ENCODE measurements around the gene SLC38A3.

DNA sequence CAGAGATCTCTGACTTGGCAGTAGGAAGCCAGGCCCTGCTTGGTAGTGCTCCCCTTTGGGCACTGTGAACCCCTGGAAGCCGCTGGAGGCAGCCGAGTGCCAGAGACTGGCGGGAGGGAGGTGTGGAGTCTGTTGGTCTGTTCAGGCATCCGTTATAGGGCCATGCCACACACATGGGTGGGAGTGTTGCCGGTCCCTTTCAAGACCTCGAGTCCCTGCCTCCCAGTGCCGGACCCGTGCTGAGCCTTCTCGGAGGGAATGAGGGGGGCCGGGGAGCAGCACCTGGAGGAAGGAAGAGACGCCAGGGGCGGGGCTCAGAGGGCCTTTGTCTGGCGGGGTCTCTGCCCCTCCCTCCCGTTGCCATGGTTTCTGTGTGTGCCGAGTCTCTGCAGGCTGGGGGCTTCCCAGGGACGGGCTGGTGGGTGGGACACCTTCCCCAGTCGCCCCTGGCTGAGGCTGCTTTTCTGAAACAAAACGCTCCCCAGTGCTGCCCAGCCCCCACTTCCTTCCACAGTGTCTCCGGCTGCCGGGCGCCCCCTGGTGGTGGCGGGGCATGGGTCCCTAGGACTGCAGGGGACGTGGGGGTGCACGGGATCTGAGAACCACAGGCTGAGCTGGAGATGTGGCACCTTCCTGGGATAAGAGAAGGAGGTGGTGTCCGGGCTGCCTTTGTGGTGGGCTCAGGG lies 40.9 kb downstream of the SLC38A3 start:
- TF ChIP-seq, protein P1, sequence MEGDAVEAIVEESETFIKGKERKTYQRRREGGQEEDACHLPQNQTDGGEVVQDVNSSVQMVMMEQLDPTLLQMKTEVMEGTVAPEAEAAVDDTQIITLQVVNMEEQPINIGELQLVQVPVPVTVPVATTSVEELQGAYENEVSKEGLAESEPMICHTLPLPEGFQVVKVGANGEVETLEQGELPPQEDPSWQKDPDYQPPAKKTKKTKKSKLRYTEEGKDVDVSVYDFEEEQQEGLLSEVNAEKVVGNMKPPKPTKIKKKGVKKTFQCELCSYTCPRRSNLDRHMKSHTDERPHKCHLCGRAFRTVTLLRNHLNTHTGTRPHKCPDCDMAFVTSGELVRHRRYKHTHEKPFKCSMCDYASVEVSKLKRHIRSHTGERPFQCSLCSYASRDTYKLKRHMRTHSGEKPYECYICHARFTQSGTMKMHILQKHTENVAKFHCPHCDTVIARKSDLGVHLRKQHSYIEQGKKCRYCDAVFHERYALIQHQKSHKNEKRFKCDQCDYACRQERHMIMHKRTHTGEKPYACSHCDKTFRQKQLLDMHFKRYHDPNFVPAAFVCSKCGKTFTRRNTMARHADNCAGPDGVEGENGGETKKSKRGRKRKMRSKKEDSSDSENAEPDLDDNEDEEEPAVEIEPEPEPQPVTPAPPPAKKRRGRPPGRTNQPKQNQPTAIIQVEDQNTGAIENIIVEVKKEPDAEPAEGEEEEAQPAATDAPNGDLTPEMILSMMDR (IDR thresholded peaks at IDR 0.05; ENCODE audit: insufficient read depth, low read length) = peak; percentile 71
- TF ChIP-seq, protein P2, sequence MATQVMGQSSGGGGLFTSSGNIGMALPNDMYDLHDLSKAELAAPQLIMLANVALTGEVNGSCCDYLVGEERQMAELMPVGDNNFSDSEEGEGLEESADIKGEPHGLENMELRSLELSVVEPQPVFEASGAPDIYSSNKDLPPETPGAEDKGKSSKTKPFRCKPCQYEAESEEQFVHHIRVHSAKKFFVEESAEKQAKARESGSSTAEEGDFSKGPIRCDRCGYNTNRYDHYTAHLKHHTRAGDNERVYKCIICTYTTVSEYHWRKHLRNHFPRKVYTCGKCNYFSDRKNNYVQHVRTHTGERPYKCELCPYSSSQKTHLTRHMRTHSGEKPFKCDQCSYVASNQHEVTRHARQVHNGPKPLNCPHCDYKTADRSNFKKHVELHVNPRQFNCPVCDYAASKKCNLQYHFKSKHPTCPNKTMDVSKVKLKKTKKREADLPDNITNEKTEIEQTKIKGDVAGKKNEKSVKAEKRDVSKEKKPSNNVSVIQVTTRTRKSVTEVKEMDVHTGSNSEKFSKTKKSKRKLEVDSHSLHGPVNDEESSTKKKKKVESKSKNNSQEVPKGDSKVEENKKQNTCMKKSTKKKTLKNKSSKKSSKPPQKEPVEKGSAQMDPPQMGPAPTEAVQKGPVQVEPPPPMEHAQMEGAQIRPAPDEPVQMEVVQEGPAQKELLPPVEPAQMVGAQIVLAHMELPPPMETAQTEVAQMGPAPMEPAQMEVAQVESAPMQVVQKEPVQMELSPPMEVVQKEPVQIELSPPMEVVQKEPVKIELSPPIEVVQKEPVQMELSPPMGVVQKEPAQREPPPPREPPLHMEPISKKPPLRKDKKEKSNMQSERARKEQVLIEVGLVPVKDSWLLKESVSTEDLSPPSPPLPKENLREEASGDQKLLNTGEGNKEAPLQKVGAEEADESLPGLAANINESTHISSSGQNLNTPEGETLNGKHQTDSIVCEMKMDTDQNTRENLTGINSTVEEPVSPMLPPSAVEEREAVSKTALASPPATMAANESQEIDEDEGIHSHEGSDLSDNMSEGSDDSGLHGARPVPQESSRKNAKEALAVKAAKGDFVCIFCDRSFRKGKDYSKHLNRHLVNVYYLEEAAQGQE (IDR thresholded peaks at IDR 0.05; ENCODE audit: insufficient replicate concordance, low read depth) = no peak
- TF ChIP-seq GABPA (IDR thresholded peaks at IDR 0.05; ENCODE audit: low read depth) (no peak; the same call in 1 of the 2 replicates), POLR2AphosphoS5 (IDR thresholded peaks at IDR 0.05; ENCODE audit: low read depth) (peak; percentile 44), SPI1 (IDR thresholded peaks at IDR 0.05; ENCODE audit: borderline replicate concordance, low read depth) (peak; percentile 82; the same call in 1 of the 2 replicates)

Measured in HL-60 (cell line).